PC-3 (cell line): ENCODE measurements around the gene ANKS1B.

Source experiments
- CTCF ChIP-seq: fragments of 300-600 bp; sonication (generic); conservative IDR thresholded peaks from 2 replicates; pipeline ENCODE4 v1.5.1; 2017; ENCODE audit warnings: antibody characterized with exemption, low read depth, mild to moderate bottlenecking, low read length
- EZH2 ChIP-seq: fragments of 300-600 bp; sonication (generic); IDR thresholded peaks from one replicate; pipeline ENCODE4 v1.6.1; 2017; ENCODE audit warnings: antibody characterized with exemption, mild to moderate bottlenecking, low read length; ENCODE audit not compliant: unreplicated experiment

DNA sequence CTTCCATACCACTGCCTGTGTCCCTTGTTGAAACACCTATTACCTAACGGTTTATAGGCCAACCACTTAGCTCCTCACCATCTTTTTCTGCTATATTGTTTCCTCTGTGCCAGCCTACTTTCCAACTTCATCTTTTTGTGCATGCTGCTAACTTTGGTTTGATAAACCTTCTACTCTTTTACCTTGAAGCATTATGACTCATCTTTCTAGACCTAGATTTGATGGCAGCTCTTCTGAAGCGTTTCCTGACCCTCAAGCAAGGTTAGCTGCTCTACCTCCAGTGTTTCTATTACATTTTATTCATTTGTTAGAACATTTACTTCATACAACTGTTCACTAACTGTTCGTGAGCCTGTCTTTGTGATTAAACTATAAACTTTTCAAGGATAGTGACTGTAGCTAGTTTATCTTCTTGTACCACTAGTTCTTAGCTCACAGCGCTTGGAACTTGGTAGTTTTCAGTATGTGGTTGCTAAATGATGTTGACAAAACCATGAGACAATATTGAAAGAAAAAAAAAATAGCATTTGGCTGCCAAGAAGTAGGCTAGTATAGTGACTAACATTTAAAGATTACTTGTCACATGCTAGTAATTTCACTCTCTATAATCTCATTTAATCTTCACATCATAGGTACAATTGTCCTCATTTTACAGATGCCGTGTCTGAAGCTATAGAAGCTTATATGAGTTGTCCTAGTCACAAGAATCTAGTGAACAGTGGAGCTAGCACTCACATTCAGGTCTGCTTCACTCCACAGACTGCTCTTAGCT lies 1260.2 kb downstream of the ANKS1B start:
- TF ChIP-seq CTCF, result no peak
- no peak for TF ChIP-seq EZH2
